Testis (tissue), 3 donors: ENCODE data around the gene SENP1. TPM values are rescaled to one million over a fixed set of nuclear protein-coding genes. Genes with fewer than 3 reads are reported as not detected.

Experiments used
- DNase-seq: peaks from one replicate; pipeline ENCODE4 v3.0.0-alpha.2; 2019
- H3K27ac ChIP-seq, 2 donors: fragments of 200-600 bp; sonication (generic); one replicate each; pipeline ENCODE4 v1.5.1; 2019
- H3K27me3 ChIP-seq: fragments of 200-600 bp; sonication (generic); one replicate; pipeline ENCODE4 v1.5.1; 2019
- H3K36me3 ChIP-seq: fragments of 200-600 bp; sonication (generic); one replicate; pipeline ENCODE4 v1.5.1; 2017; ENCODE audit warnings: low read depth; ENCODE audit errors: missing control alignments
- H3K4me1 ChIP-seq: fragments of 200-600 bp; sonication (generic); one replicate; pipeline ENCODE4 v1.5.1; 2019
- H3K4me3 ChIP-seq, 2 donors: fragments of 200-600 bp; sonication (generic); one replicate each; pipeline ENCODE4 v1.5.1; 2017 to 2019
- H3K9me3 ChIP-seq: fragments of 200-600 bp; sonication (generic); one replicate; pipeline ENCODE4 v1.5.1; 2017
- POLR2A ChIP-seq: fragments of 450-650 bp; IDR thresholded peaks from one replicate; pipeline ENCODE4 v1.6.1; 2017; ENCODE audit warnings: antibody characterized with exemption, mild to moderate bottlenecking, moderate library complexity
- WGBS, 2 donors: methylation state at CpG; one replicate each; pipeline ENCODE4 v1.1.5; 2018; 5-methylcytosine and 5-hydroxymethylcytosine counted together
- intact Hi-C: fragments of 100-400 bp; cut with DNase I; formaldehyde crosslinking; loops from one replicate; pipeline ENCODE4 v1.15.1; 2023; ENCODE audit warnings: low total_unique reads
- polyA plus RNA-seq: library from polyadenylated mRNA; stranded (reverse); fragments of 350-450 nt; fragmentation: Illumina TruSeq; extraction: RNeasy Lipid Tissue Mini Kit (QIAGEN cat#74804); gene quantifications from one replicate; pipeline ENCODE4 v1.2.3, GENCODE V29; 2014; ENCODE audit warnings: low read depth, low replicate concordance; ENCODE audit not compliant: insufficient read depth
- total RNA-seq, 2 donors: library from RNA; depleted of rRNA; stranded (reverse); fragments of >200 nt; gene quantifications; one replicate each; pipeline ENCODE4 v1.2.3, GENCODE V29; 2016
- TF ChIP-seq, protein P1 (sequence below), 3 experiments: fragments of 450-650 bp in 2 of 3; fragments of 200-600 bp in 1 of 3; sonication (generic) in 1 of 3; IDR thresholded peaks; one replicate each; pipeline ENCODE4 v1.5.1; 2016 to 2019; ENCODE audit warnings: antibody characterized with exemption in 3 of 3, mild to moderate bottlenecking in 2 of 3, moderate library complexity in 1 of 3

Gene SENP1
- total and polyA plus RNA-seq, 3 donors from 2014 or later = 84.2 to 148 (median 105) TPM

DNA sequence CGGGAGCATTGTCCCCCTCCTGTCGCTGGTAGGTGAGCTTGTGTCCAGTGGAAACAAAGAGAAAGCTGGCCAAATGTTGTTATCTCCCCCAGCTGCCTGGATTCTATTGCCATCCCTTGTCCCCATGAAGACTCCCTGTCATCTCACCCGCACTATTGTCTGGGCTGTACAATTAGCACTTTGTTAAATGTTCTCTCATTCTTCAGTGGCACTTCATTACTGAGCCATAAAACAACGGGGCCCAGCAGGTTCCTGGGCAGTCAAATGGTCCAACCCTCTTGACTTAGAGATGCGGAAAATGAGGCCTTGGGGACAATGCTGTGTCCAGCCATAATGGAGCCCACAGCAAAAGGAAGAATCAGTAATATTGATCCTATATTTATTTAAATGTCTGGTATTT, 88.4 kb downstream of the SENP1 start:
- Histone ChIP-seq H3K36me3 (no peaks in the 10 kb centered on the region), H3K27me3 (no peaks in the 10 kb centered on the region), H3K9me3 (no peaks in the 10 kb centered on the region), H3K27ac (no peak overlapping the region), H3K4me1 (no peaks in the 10 kb centered on the region), H3K4me3 (no peak overlapping the region)
- no peak for DNase-seq
- WGBS, 2 donors = 65 to 66% methylated on average over 5 of the region's 5 CpGs
- TF ChIP-seq, protein P1, sequence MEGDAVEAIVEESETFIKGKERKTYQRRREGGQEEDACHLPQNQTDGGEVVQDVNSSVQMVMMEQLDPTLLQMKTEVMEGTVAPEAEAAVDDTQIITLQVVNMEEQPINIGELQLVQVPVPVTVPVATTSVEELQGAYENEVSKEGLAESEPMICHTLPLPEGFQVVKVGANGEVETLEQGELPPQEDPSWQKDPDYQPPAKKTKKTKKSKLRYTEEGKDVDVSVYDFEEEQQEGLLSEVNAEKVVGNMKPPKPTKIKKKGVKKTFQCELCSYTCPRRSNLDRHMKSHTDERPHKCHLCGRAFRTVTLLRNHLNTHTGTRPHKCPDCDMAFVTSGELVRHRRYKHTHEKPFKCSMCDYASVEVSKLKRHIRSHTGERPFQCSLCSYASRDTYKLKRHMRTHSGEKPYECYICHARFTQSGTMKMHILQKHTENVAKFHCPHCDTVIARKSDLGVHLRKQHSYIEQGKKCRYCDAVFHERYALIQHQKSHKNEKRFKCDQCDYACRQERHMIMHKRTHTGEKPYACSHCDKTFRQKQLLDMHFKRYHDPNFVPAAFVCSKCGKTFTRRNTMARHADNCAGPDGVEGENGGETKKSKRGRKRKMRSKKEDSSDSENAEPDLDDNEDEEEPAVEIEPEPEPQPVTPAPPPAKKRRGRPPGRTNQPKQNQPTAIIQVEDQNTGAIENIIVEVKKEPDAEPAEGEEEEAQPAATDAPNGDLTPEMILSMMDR (IDR thresholded peaks at IDR 0.05) = no peak
- TF ChIP-seq POLR2A = no peak
- intact Hi-C loops = no loop called here

GRCh38 chr12:48016373-48017020, 89.4 kb downstream of the SENP1 start:
- Histone ChIP-seq H3K36me3 (no peaks in the 10 kb centered on the region), H3K27ac (no peak overlapping the region), H3K27me3 (no peaks in the 10 kb centered on the region), H3K9me3 (no peaks in the 10 kb centered on the region), H3K4me3 (no peak overlapping the region), H3K4me1 (no peaks in the 10 kb centered on the region)
- TF ChIP-seq POLR2A = no peak
- TF ChIP-seq, protein P1 (IDR thresholded peaks at IDR 0.05) = no peak
- intact Hi-C loops = no loop called here
- WGBS, 2 donors = 78 to 85% methylated on average over 8 of the region's 8 CpGs
- no peak for DNase-seq

DNA sequence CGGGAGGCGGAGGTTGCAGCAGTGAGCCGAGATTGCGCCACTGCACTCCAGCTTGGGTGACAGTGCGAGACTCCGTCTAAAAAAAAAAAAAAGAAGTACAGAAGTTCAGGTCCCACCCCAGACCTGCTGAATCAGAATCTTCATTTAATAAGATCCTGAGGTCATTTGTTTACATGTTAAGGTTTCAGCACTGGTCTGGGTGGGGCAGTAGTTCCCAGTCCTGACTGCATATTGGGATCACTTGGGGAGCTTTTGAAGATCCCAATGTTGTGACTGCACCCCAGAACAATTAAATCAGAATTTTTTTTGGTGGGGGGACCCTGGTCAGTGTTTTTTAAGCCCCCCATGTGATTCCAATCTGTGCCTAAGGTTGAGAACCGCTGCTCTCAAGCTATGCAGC, 89.9 kb downstream of the SENP1 start:
- TF ChIP-seq, protein P1 (IDR thresholded peaks at IDR 0.05) = no peak
- TF ChIP-seq POLR2A = no peak
- WGBS, 2 donors = 90 to 92% methylated on average over 7 of the region's 7 CpGs
- Histone ChIP-seq H3K9me3 (no peaks in the 10 kb centered on the region), H3K4me1 (no peaks in the 10 kb centered on the region), H3K27me3 (no peaks in the 10 kb centered on the region), H3K4me3 (no peak overlapping the region), H3K27ac (no peak overlapping the region), H3K36me3 (no peaks in the 10 kb centered on the region)
- intact Hi-C loops = no loop called here
- no peak for DNase-seq

DNA sequence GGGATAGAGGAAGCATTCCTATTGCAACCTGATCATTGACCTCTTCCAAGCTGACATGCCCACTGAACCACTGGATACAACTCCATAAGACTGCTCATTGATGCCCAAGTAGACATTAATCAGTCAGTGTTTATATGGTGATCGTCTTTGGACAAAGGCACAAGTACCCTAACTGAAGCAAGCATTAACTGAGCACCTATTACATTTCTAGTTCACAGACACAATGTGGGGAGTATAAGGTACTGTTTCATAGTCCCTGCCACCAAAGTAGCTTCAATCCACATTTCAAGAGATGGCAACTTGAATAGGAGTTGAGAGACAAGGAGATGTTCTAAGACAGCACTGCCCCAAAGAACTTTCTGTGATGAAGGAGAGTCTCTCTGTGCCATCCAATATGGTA, 90.8 kb downstream of the SENP1 start:
- intact Hi-C loops = no loop called here
- 44 to 50% methylated on average over 1 of the region's 1 CpG for WGBS, 2 donors
- DNase-seq = no peak

More for the DNA sequence above, 90.8 kb downstream of the SENP1 start:
- Histone ChIP-seq H3K9me3 (no peaks in the 10 kb centered on the region), H3K36me3 (no peaks in the 10 kb centered on the region), H3K4me3 (no peak overlapping the region), H3K27me3 (no peaks in the 10 kb centered on the region), H3K4me1 (no peaks in the 10 kb centered on the region), H3K27ac (no peak overlapping the region)
- TF ChIP-seq POLR2A = no peak
- TF ChIP-seq, protein P1 (IDR thresholded peaks at IDR 0.05) = no peak
